HG02678 (cell line): ENCODE measurements around the gene CCNT2.
"Not testable (repeated sequence)": the region's sequence is repeated elsewhere in the genome, so short reads cannot be mapped to it uniquely, and the experiment has no call there.

Experiments used
- ATAC-seq: cut with Tn5 transposase; IDR thresholded peaks from one replicate; pipeline ENCODE4 v1.9.1; 2021; ENCODE audit warnings: mild to moderate bottlenecking, moderate library complexity; ENCODE audit not compliant: unreplicated experiment

The CCNT2 gene

GRCh38 chr2:134973241-134974138 is 54.9 kb downstream of the CCNT2 start:
- no peak for ATAC-seq

GRCh38 chr2:134975281-134976009 is 56.8 kb downstream of the CCNT2 start:
- no peak for ATAC-seq

GRCh38 chr2:134976074-134976702 is 57.6 kb downstream of the CCNT2 start:
- no peak for ATAC-seq

GRCh38 chr2:134977104-134977503 is 58.5 kb downstream of the CCNT2 start:
- ATAC-seq, result not testable (repeated sequence)

- no peak for ATAC-seq
Observed at GRCh38 chr2:134979221-134979620, 60.6 kb downstream of the CCNT2 start.

GRCh38 chr2:134980639-134981038 is 62.0 kb downstream of the CCNT2 start:
- ATAC-seq, result no peak

GRCh38 chr2:134982603-134983002 is 64.0 kb downstream of the CCNT2 start:
- ATAC-seq, result no peak

- ATAC-seq, result no peak
Observed at GRCh38 chr2:134985061-134985460, 66.4 kb downstream of the CCNT2 start.

- ATAC-seq, result no peak
Observed at GRCh38 chr2:134988994-134989605, 70.5 kb downstream of the CCNT2 start.

- no peak for ATAC-seq
Observed at GRCh38 chr2:134999521-134999920, 80.9 kb downstream of the CCNT2 start.

GRCh38 chr2:135002836-135003235 is 84.2 kb downstream of the CCNT2 start:
- ATAC-seq, result no peak

- peak; percentile 93 for ATAC-seq
Observed at GRCh38 chr2:135004005-135004746, 85.6 kb downstream of the CCNT2 start.

GRCh38 chr2:135005753-135006152 is 87.1 kb downstream of the CCNT2 start:
- no peak for ATAC-seq
